HEK293T (cell line): ENCODE measurements around the gene CMPK1.

Source experiments
- CTBP1 ChIP-seq: fragments of 450-650 bp; IDR thresholded peaks from 2 replicates; pipeline ENCODE4 v1.6.1; 2016; ENCODE audit warnings: borderline replicate concordance
- FOXA1 ChIP-seq: fragments of 450-650 bp; IDR thresholded peaks from 2 replicates; pipeline ENCODE4 v1.6.1; 2016; ENCODE audit warnings: mild to moderate bottlenecking
- FOXM1 ChIP-seq: fragments of 450-650 bp; IDR thresholded peaks from 2 replicates; pipeline ENCODE4 v1.6.1; 2017; ENCODE audit warnings: mild to moderate bottlenecking, borderline replicate concordance

DNA sequence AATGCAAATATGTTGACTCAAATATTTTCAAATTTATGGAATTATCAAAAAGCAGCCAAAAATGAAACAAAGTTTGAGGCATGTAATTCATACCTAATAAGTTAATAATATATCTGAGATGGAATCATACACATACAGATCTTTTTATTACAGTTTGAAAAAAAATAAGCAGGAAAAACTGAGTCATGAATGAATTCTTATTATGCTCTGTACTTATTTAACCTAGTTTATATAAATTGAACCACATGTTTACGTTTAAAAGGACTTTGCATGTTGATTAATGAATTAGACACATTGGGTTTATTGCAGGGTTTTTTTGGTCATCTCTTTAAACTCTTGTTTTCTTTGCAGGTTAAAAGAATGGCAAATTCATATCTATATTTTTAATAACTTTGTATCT, 40.9 kb downstream of the CMPK1 start:
- TF ChIP-seq FOXA1 (no peak), FOXM1 (no peak), CTBP1 (no peak)
